ENCODE measurements around the gene CPHXL2.
A peak's percentile ranks its signal among the peaks of the same experiment; 100 is the strongest.

Gene CPHXL2
- 0 reads per million in 2 donors for total RNA-seq

- no peak for DNase-seq
These were observed at the start of gene CPHXL2 for GRCh38 chr16:75676909-75677308. TSS of gene CPHXL2 (minus strand) at chr16:75677009. CDS start at chr16:75676999, 10 bp downstream.

- no peak for DNase-seq
These were observed 49.6 kb upstream of the CPHXL2 start, which contains the start of gene CPHXL for GRCh38 chr16:75726390-75726789. TSS of gene CPHXL (minus strand) at chr16:75726490. CDS start at chr16:75726442, 48 bp downstream.

GRCh38 chr16:75718452-75718851, 41.6 kb upstream of the CPHXL2 start:
- no peak for DNase-seq

GRCh38 chr16:75714661-75715060, 37.9 kb upstream of the CPHXL2 start:
- DNase-seq: no peak

- no peak for DNase-seq
These were observed 33.5 kb upstream of the CPHXL2 start for GRCh38 chr16:75710344-75710743.

- DNase-seq: no peak
These were observed 26.5 kb upstream of the CPHXL2 start for GRCh38 chr16:75703306-75703705.

GRCh38 chr16:75702242-75702641, 25.4 kb upstream of the CPHXL2 start:
- no peak for DNase-seq

- no peak for DNase-seq
These were observed 24.6 kb upstream of the CPHXL2 start, which contains the start of gene DUXB for GRCh38 chr16:75701361-75701760. TSS of gene DUXB (minus strand) at chr16:75701461. CDS start at chr16:75701418, 43 bp downstream.

GRCh38 chr16:75697571-75697970, 20.8 kb upstream of the CPHXL2 start:
- DNase-seq: no peak

GRCh38 chr16:75695708-75696107, 18.9 kb upstream of the CPHXL2 start:
- no peak for DNase-seq

GRCh38 chr16:75687361-75687760, 10.6 kb upstream of the CPHXL2 start:
- DNase-seq: no peak

- no peak for DNase-seq
These were observed 5.5 kb upstream of the CPHXL2 start for GRCh38 chr16:75682308-75682707.

GRCh38 chr16:75679366-75679765, 2.6 kb upstream of the CPHXL2 start:
- DNase-seq: no peak

GRCh38 chr16:75667503-75667902, 9.3 kb downstream of the CPHXL2 start:
- DNase-seq: no peak

- DNase-seq: no peak
These were observed 16.0 kb downstream of the CPHXL2 start for GRCh38 chr16:75660726-75661302.

- no peak for DNase-seq
These were observed 16.5 kb downstream of the CPHXL2 start for GRCh38 chr16:75660321-75660720.

- no peak for DNase-seq
These were observed 18.6 kb downstream of the CPHXL2 start for GRCh38 chr16:75658175-75658574.

- no peak for DNase-seq
These were observed 22.9 kb downstream of the CPHXL2 start for GRCh38 chr16:75653922-75654321.

- DNase-seq: peak; percentile 72 to 89 (median 79)
These were observed 28.3 kb downstream of the CPHXL2 start for GRCh38 chr16:75648265-75649076.

GRCh38 chr16:75647492-75648264, 29.1 kb downstream of the CPHXL2 start, which contains the start of the genes KARS1 and TERF2IP:
TSS of gene KARS1 (minus strand) at chr16:75647665. CDS start at chr16:75647639, 26 bp downstream.
TSS of gene TERF2IP (plus strand) at chr16:75647773. CDS start at chr16:75647883, 110 bp downstream.
- peak; percentile 89 to 98 (median 93) for DNase-seq

- DNase-seq: no peak
These were observed 29.7 kb downstream of the CPHXL2 start for GRCh38 chr16:75647112-75647491.

- peak in 2 of 5 experiments; percentile 35 to 48 for DNase-seq
These were observed 32.4 kb downstream of the CPHXL2 start for GRCh38 chr16:75644240-75645012.

Measured in T-helper 2 cell (primary cell).